Stimulated activated naive B cell treated with anti-CD40 and anti-IgM and Interleukin-4, amounts not matched to agents 10 μg/mL and 1 μg/mL and 100 μg/mL, for 72 hours (primary cell): Measurements from ENCODE around the gene SHB.
A peak's percentile ranks its signal among the peaks of the same experiment; 100 is the strongest.
"Not testable (repeated sequence)": the region's sequence is repeated elsewhere in the genome, so short reads cannot be mapped to it uniquely, and the experiment has no call there.

ENCODE experiments used
- ATAC-seq, 2 donors: fragments of 150-1000 bp; cut with Tn5 transposase; replicated peaks; 2 replicates each; pipeline ENCODE4 v1.10.0; 2021; ENCODE audit warnings: moderate library complexity in 1 of 2
- DNase-seq: peaks from one replicate; pipeline ENCODE4 v3.0.0; 2021
- H3K27ac Mint-ChIP-seq: one replicate; pipeline ENCODE4 v1.8.0; 2022; ENCODE audit warnings: mild to moderate bottlenecking, mixed read lengths
- H3K27me3 Mint-ChIP-seq, 2 donors: one replicate each; pipeline ENCODE4 v1.8.0; 2022; ENCODE audit warnings: mixed read lengths in 2 of 2
- H3K36me3 Mint-ChIP-seq, 2 donors: one replicate each; pipeline ENCODE4 v1.8.0; 2022; ENCODE audit warnings: mixed read lengths in 2 of 2, mild to moderate bottlenecking in 1 of 2
- H3K4me1 Mint-ChIP-seq, 2 donors: one replicate each; pipeline ENCODE4 v1.8.0; 2022; ENCODE audit warnings: mixed read lengths in 2 of 2, mild to moderate bottlenecking in 1 of 2
- H3K4me3 Mint-ChIP-seq, 2 donors: one replicate each; pipeline ENCODE4 v1.8.0; 2022; ENCODE audit warnings: mild to moderate bottlenecking in 2 of 2, mixed read lengths in 2 of 2, moderate library complexity in 1 of 2
- H3K9me3 Mint-ChIP-seq, 2 donors: one replicate each; pipeline ENCODE4 v1.8.0; 2022; ENCODE audit warnings: mixed read lengths in 2 of 2, mild to moderate bottlenecking in 1 of 2

Gene SHB

GRCh38 chr9:37916471-37917312, 152.3 kb downstream of the SHB start:
- Mint-ChIP-seq H3K9me3 (no peaks in the 10 kb centered on the region), H3K27ac (no peak overlapping the region), H3K4me3 (no peak overlapping the region), H3K27me3 (no peaks in the 10 kb centered on the region), H3K36me3 (no peaks in the 10 kb centered on the region), H3K4me1 (peaks cover 6% of the 10 kb centered on the region in 2 donors)
- no peak for DNase-seq
- ATAC-seq, result no peak

GRCh38 chr9:37915911-37916470, 153.0 kb downstream of the SHB start:
- DNase-seq (no peak), ATAC-seq (no peak)
- Mint-ChIP-seq H3K4me3 (no peak overlapping the region), H3K9me3 (no peaks in the 10 kb centered on the region), H3K36me3 (no peaks in the 10 kb centered on the region), H3K4me1 (peaks cover 6% of the 10 kb centered on the region in 2 donors), H3K27ac (no peak overlapping the region), H3K27me3 (no peaks in the 10 kb centered on the region)

- no peak for ATAC-seq
- no peak overlapping the region for H3K27ac Mint-ChIP-seq
- no peaks in the 10 kb centered on the region for H3K36me3 Mint-ChIP-seq
- H3K27me3 Mint-ChIP-seq, result no peaks in the 10 kb centered on the region
- H3K4me1 Mint-ChIP-seq, result peaks cover 6% of the 10 kb centered on the region in 2 donors
- DNase-seq, result no peak
- H3K9me3 Mint-ChIP-seq, result no peaks in the 10 kb centered on the region
- H3K4me3 Mint-ChIP-seq, result no peak overlapping the region
Observed at GRCh38 chr9:37914701-37915358, 154.2 kb downstream of the SHB start.

- H3K27me3 Mint-ChIP-seq, result no peaks in the 10 kb centered on the region
- H3K9me3 Mint-ChIP-seq, result no peaks in the 10 kb centered on the region
- peaks cover 6% of the 10 kb centered on the region in 2 donors for H3K4me1 Mint-ChIP-seq
- ATAC-seq (no peak), DNase-seq (no peak)
- H3K36me3 Mint-ChIP-seq, result no peaks in the 10 kb centered on the region
- no peak overlapping the region for H3K4me3 Mint-ChIP-seq
- no peak overlapping the region for H3K27ac Mint-ChIP-seq
Observed at GRCh38 chr9:37914154-37914551, 154.9 kb downstream of the SHB start.

GRCh38 chr9:37913480-37914153, 155.4 kb downstream of the SHB start:
- no peaks in the 10 kb centered on the region for H3K9me3 Mint-ChIP-seq
- no peak overlapping the region for H3K27ac Mint-ChIP-seq
- DNase-seq (peak; percentile 73), ATAC-seq (peak; percentile 93 to 94)
- no peaks in the 10 kb centered on the region for H3K36me3 Mint-ChIP-seq
- H3K4me1 Mint-ChIP-seq, result peaks cover 6% of the 10 kb centered on the region in 2 donors
- H3K27me3 Mint-ChIP-seq, result no peaks in the 10 kb centered on the region
- no peak overlapping the region for H3K4me3 Mint-ChIP-seq

- Mint-ChIP-seq H3K9me3 (no peaks in the 10 kb centered on the region), H3K4me3 (no peak overlapping the region), H3K27ac (no peak overlapping the region), H3K36me3 (no peaks in the 10 kb centered on the region), H3K4me1 (peaks cover 6% of the 10 kb centered on the region in 2 donors), H3K27me3 (no peaks in the 10 kb centered on the region)
- ATAC-seq, result no peak
- no peak for DNase-seq
Observed at GRCh38 chr9:37911271-37911681, 157.8 kb downstream of the SHB start.

GRCh38 chr9:37910271-37910670, 158.8 kb downstream of the SHB start:
- H3K27me3 Mint-ChIP-seq, result no peaks in the 10 kb centered on the region

GRCh38 chr9:37909836-37910235, 159.2 kb downstream of the SHB start:
- not testable (repeated sequence) for H3K27me3 Mint-ChIP-seq, H3K27ac Mint-ChIP-seq, H3K36me3 Mint-ChIP-seq, H3K9me3 Mint-ChIP-seq, ATAC-seq, DNase-seq, H3K4me1 Mint-ChIP-seq, H3K4me3 Mint-ChIP-seq

More at GRCh38 chr9:37910271-37910670, 158.8 kb downstream of the SHB start:
- no peak overlapping the region for H3K27ac Mint-ChIP-seq
- peaks cover 6% of the 10 kb centered on the region in 2 donors for H3K4me1 Mint-ChIP-seq
- no peak for DNase-seq
- H3K9me3 Mint-ChIP-seq, result no peaks in the 10 kb centered on the region
- H3K4me3 Mint-ChIP-seq, result no peak overlapping the region
- no peak for ATAC-seq
- no peaks in the 10 kb centered on the region for H3K36me3 Mint-ChIP-seq

- Mint-ChIP-seq H3K4me3 (no peak overlapping the region), H3K4me1 (peaks cover 10 to 15% of the 10 kb centered on the region in 2 donors), H3K27ac (no peak overlapping the region), H3K36me3 (no peaks in the 10 kb centered on the region), H3K9me3 (no peaks in the 10 kb centered on the region), H3K27me3 (no peaks in the 10 kb centered on the region)
- DNase-seq, result no peak
- no peak for ATAC-seq
Observed at GRCh38 chr9:37909326-37909725, 159.7 kb downstream of the SHB start.

- Mint-ChIP-seq H3K27me3 (no peaks in the 10 kb centered on the region), H3K27ac (no peak overlapping the region), H3K36me3 (no peaks in the 10 kb centered on the region), H3K9me3 (no peaks in the 10 kb centered on the region), H3K4me3 (no peak overlapping the region), H3K4me1 (peaks cover 10 to 17% of the 10 kb centered on the region in 2 donors)
- no peak for DNase-seq
- ATAC-seq, result no peak
Observed at GRCh38 chr9:37908698-37909186, 160.3 kb downstream of the SHB start.

- Mint-ChIP-seq H3K27ac (no peak overlapping the region), H3K4me3 (no peak overlapping the region), H3K27me3 (no peaks in the 10 kb centered on the region), H3K4me1 (peaks cover 6 to 13% of the 10 kb centered on the region in 2 donors), H3K9me3 (no peaks in the 10 kb centered on the region), H3K36me3 (no peaks in the 10 kb centered on the region)
- DNase-seq (no peak), ATAC-seq (no peak)
Observed at GRCh38 chr9:37908283-37908682, 160.7 kb downstream of the SHB start.

- ATAC-seq (no peak), DNase-seq (no peak)
- Mint-ChIP-seq H3K27me3 (no peaks in the 10 kb centered on the region), H3K27ac (no peak overlapping the region), H3K4me1 (peaks cover 9 to 18% of the 10 kb centered on the region in 2 donors), H3K4me3 (no peak overlapping the region), H3K36me3 (no peaks in the 10 kb centered on the region), H3K9me3 (no peaks in the 10 kb centered on the region)
Observed at GRCh38 chr9:37906312-37907239, 162.5 kb downstream of the SHB start.

GRCh38 chr9:37905776-37906175, 163.3 kb downstream of the SHB start:
- Mint-ChIP-seq H3K36me3 (peaks cover 1% of the 10 kb centered on the region in 2 donors), H3K9me3 (no peaks in the 10 kb centered on the region), H3K4me1 (peaks cover 11 to 20% of the 10 kb centered on the region in 2 donors), H3K27ac (no peak overlapping the region), H3K4me3 (no peak overlapping the region), H3K27me3 (no peaks in the 10 kb centered on the region)
- DNase-seq (no peak), ATAC-seq (no peak)
